ENCODE measurements around the gene TGFA.

Gene TGFA

GRCh38 chr2:70510313-70510712 lies 43.3 kb downstream of the TGFA start:
- peak overlapping the region; percentile 90 for H3K27ac Mint-ChIP-seq
- H3K9me3 Mint-ChIP-seq: no peaks in the 10 kb centered on the region
- peaks cover 66% of the 10 kb centered on the region for H3K36me3 Mint-ChIP-seq (ENCODE audit: low read depth)
- no peaks in the 10 kb centered on the region for H3K27me3 Mint-ChIP-seq
- peaks cover 61% of the 10 kb centered on the region for H3K4me1 Mint-ChIP-seq (ENCODE audit: low read depth)
- intact Hi-C loops (cut with micrococcal nuclease): loop anchor here (5.0 kb wide), 1 partner anchor 42 kb away; the partner anchor contains the start of gene TGFA
- H3K4me3 Mint-ChIP-seq: no peak overlapping the region

- peaks cover 54% of the 10 kb centered on the region for H3K4me1 Mint-ChIP-seq (ENCODE audit: low read depth)
- intact Hi-C loops (cut with micrococcal nuclease): no loop called here
- no peaks in the 10 kb centered on the region for H3K9me3 Mint-ChIP-seq
- H3K4me3 Mint-ChIP-seq: no peak overlapping the region
- peak overlapping the region; percentile 90 for H3K27ac Mint-ChIP-seq
- H3K27me3 Mint-ChIP-seq: no peaks in the 10 kb centered on the region
- peaks cover 63% of the 10 kb centered on the region for H3K36me3 Mint-ChIP-seq (ENCODE audit: low read depth)
These were observed 44.1 kb downstream of the TGFA start for GRCh38 chr2:70509565-70509964.

GRCh38 chr2:70508711-70509462 lies 44.7 kb downstream of the TGFA start:
- Mint-ChIP-seq H3K27me3 (no peaks in the 10 kb centered on the region), H3K27ac (peak overlapping the region; percentile 90), H3K4me1 (ENCODE audit: low read depth) (peaks cover 47% of the 10 kb centered on the region), H3K9me3 (no peaks in the 10 kb centered on the region), H3K4me3 (no peak overlapping the region), H3K36me3 (ENCODE audit: low read depth) (peaks cover 56% of the 10 kb centered on the region)
- intact Hi-C loops (cut with micrococcal nuclease): no loop called here

- intact Hi-C loops (cut with micrococcal nuclease): no loop called here
- Mint-ChIP-seq H3K4me1 (ENCODE audit: low read depth) (peaks cover 18% of the 10 kb centered on the region), H3K9me3 (no peaks in the 10 kb centered on the region), H3K36me3 (ENCODE audit: low read depth) (peaks cover 53% of the 10 kb centered on the region), H3K27me3 (no peaks in the 10 kb centered on the region), H3K4me3 (no peak overlapping the region), H3K27ac (no peak overlapping the region)
These were observed 47.8 kb downstream of the TGFA start for GRCh38 chr2:70505613-70506391.

- no peak overlapping the region for H3K4me3 Mint-ChIP-seq
- peaks cover 8% of the 10 kb centered on the region for H3K4me1 Mint-ChIP-seq (ENCODE audit: low read depth)
- intact Hi-C loops (cut with micrococcal nuclease): no loop called here
- no peaks in the 10 kb centered on the region for H3K9me3 Mint-ChIP-seq
- no peaks in the 10 kb centered on the region for H3K27me3 Mint-ChIP-seq
- peaks cover 54% of the 10 kb centered on the region for H3K36me3 Mint-ChIP-seq (ENCODE audit: low read depth)
- no peak overlapping the region for H3K27ac Mint-ChIP-seq
These were observed 48.9 kb downstream of the TGFA start for GRCh38 chr2:70504750-70505149.

GRCh38 chr2:70503896-70504295 lies 49.7 kb downstream of the TGFA start:
- Mint-ChIP-seq H3K9me3 (no peaks in the 10 kb centered on the region), H3K36me3 (ENCODE audit: low read depth) (peaks cover 51% of the 10 kb centered on the region), H3K27ac (no peak overlapping the region), H3K4me1 (ENCODE audit: low read depth) (no peaks in the 10 kb centered on the region), H3K4me3 (no peak overlapping the region), H3K27me3 (no peaks in the 10 kb centered on the region)
- intact Hi-C loops (cut with micrococcal nuclease): no loop called here

GRCh38 chr2:70501728-70502127 lies 51.9 kb downstream of the TGFA start:
- Mint-ChIP-seq H3K27me3 (no peaks in the 10 kb centered on the region), H3K4me3 (no peak overlapping the region), H3K36me3 (ENCODE audit: low read depth) (peaks cover 41% of the 10 kb centered on the region), H3K27ac (no peak overlapping the region), H3K4me1 (ENCODE audit: low read depth) (peaks cover 10% of the 10 kb centered on the region), H3K9me3 (no peaks in the 10 kb centered on the region)
- intact Hi-C loops (cut with micrococcal nuclease): no loop called here

GRCh38 chr2:70501215-70501614 lies 52.4 kb downstream of the TGFA start:
- Mint-ChIP-seq H3K9me3 (no peaks in the 10 kb centered on the region), H3K27me3 (no peaks in the 10 kb centered on the region), H3K4me1 (ENCODE audit: low read depth) (peaks cover 12% of the 10 kb centered on the region), H3K27ac (no peak overlapping the region), H3K4me3 (no peak overlapping the region), H3K36me3 (ENCODE audit: low read depth) (peaks cover 36% of the 10 kb centered on the region)
- intact Hi-C loops (cut with micrococcal nuclease): no loop called here

- intact Hi-C loops (cut with micrococcal nuclease): loop anchor here (5.0 kb wide), 1 partner anchor 37 kb away; no protein-coding TSS in a partner anchor
- peaks cover 12% of the 10 kb centered on the region for H3K4me1 Mint-ChIP-seq (ENCODE audit: low read depth)
- no peaks in the 10 kb centered on the region for H3K9me3 Mint-ChIP-seq
- H3K36me3 Mint-ChIP-seq (ENCODE audit: low read depth): peaks cover 34% of the 10 kb centered on the region
- no peak overlapping the region for H3K4me3 Mint-ChIP-seq
- no peak overlapping the region for H3K27ac Mint-ChIP-seq
- no peaks in the 10 kb centered on the region for H3K27me3 Mint-ChIP-seq
These were observed 54.4 kb downstream of the TGFA start for GRCh38 chr2:70499253-70499652.

- Mint-ChIP-seq H3K4me3 (no peak overlapping the region), H3K27me3 (no peaks in the 10 kb centered on the region)
- intact Hi-C loops (cut with micrococcal nuclease): loop anchor here (5.0 kb wide), 1 partner anchor 36 kb away; no protein-coding TSS in a partner anchor
These were observed 55.1 kb downstream of the TGFA start for GRCh38 chr2:70498528-70498927.

GRCh38 chr2:70498054-70498453 lies 55.6 kb downstream of the TGFA start:
- no peak overlapping the region for H3K4me3 Mint-ChIP-seq
- intact Hi-C loops (cut with micrococcal nuclease): loop anchor here (5.0 kb wide), 1 partner anchor 36 kb away; no protein-coding TSS in a partner anchor
- H3K36me3 Mint-ChIP-seq (ENCODE audit: low read depth): peaks cover 39% of the 10 kb centered on the region
- no peak overlapping the region for H3K27ac Mint-ChIP-seq
- H3K9me3 Mint-ChIP-seq: no peaks in the 10 kb centered on the region
- peaks cover 12% of the 10 kb centered on the region for H3K4me1 Mint-ChIP-seq (ENCODE audit: low read depth)
- H3K27me3 Mint-ChIP-seq: no peaks in the 10 kb centered on the region

More at GRCh38 chr2:70498528-70498927, 55.1 kb downstream of the TGFA start:
- Mint-ChIP-seq H3K9me3 (no peaks in the 10 kb centered on the region), H3K27ac (no peak overlapping the region), H3K36me3 (ENCODE audit: low read depth) (peaks cover 39% of the 10 kb centered on the region), H3K4me1 (ENCODE audit: low read depth) (peaks cover 12% of the 10 kb centered on the region)

GRCh38 chr2:70496819-70497218 lies 56.8 kb downstream of the TGFA start:
- no peak overlapping the region for H3K27ac Mint-ChIP-seq
- peaks cover 36% of the 10 kb centered on the region for H3K36me3 Mint-ChIP-seq (ENCODE audit: low read depth)
- no peaks in the 10 kb centered on the region for H3K27me3 Mint-ChIP-seq
- H3K4me3 Mint-ChIP-seq: no peak overlapping the region
- intact Hi-C loops (cut with micrococcal nuclease): loop anchor here (5.0 kb wide), 1 partner anchor 35 kb away; no protein-coding TSS in a partner anchor
- H3K4me1 Mint-ChIP-seq (ENCODE audit: low read depth): peaks cover 12% of the 10 kb centered on the region
- H3K9me3 Mint-ChIP-seq: no peaks in the 10 kb centered on the region

GRCh38 chr2:70494293-70494886 lies 59.2 kb downstream of the TGFA start:
- intact Hi-C loops (cut with micrococcal nuclease): no loop called here
- Mint-ChIP-seq H3K36me3 (ENCODE audit: low read depth) (peaks cover 33% of the 10 kb centered on the region), H3K4me3 (no peak overlapping the region), H3K27me3 (no peaks in the 10 kb centered on the region), H3K9me3 (no peaks in the 10 kb centered on the region), H3K27ac (no peak overlapping the region), H3K4me1 (ENCODE audit: low read depth) (peaks cover 16% of the 10 kb centered on the region)

- H3K4me3 Mint-ChIP-seq: no peak overlapping the region
- H3K27me3 Mint-ChIP-seq: no peaks in the 10 kb centered on the region
- H3K4me1 Mint-ChIP-seq (ENCODE audit: low read depth): peaks cover 22% of the 10 kb centered on the region
- H3K27ac Mint-ChIP-seq: no peak overlapping the region
- intact Hi-C loops (cut with micrococcal nuclease): no loop called here
- H3K36me3 Mint-ChIP-seq (ENCODE audit: low read depth): peaks cover 44% of the 10 kb centered on the region
- H3K9me3 Mint-ChIP-seq: no peaks in the 10 kb centered on the region
These were observed 63.2 kb downstream of the TGFA start for GRCh38 chr2:70490381-70490780.

Data from dendritic cell treated with granulocyte-macrophage colony-stimulating factor and Interleukin-4, amounts not matched to agents 40 ng/mL and 50 ng/mL, for 4 days (primary cell).